T-cell (primary cell): ENCODE measurements around the gene SRGAP1. TPM values are rescaled to one million over a fixed set of nuclear protein-coding genes. Genes with fewer than 3 reads are reported as not detected.

Experiments
- ATAC-seq, 4 experiments: fragments of 200-7000 bp in 3 of 4; fragments of 150-1000 bp in 1 of 4; cut with Tn5 transposase; replicated peaks in 1 of 4; 1 replicate in 3 of 4; 2 replicates in 1 of 4; pipeline ENCODE4 v1.10.0; 2021; ENCODE audit warnings: moderate library complexity in 3 of 4, mild to moderate bottlenecking in 2 of 4, moderate number of reproducible peaks in 1 of 4
- CTCF ChIA-PET, 2 donors: fragments of 300-600 bp; sonication (Branson Sonifier 250); formaldehyde crosslinking; loops; one replicate each; lab custom pipeline; 2022; ENCODE audit warnings: antibody characterized with exemption in 2 of 2; lab: Charles Lee
- POLR2A ChIA-PET, 2 donors: fragments of 300-600 bp; sonication (Branson Sonifier 250); formaldehyde crosslinking; loops; one replicate each; lab custom pipeline; 2022; ENCODE audit warnings: antibody characterized with exemption in 2 of 2; lab: Charles Lee
- DNase-seq, 35 experiments: peaks; one replicate each; pipeline versions ENCODE4 v3.0.0 to v3.0.0-alpha.2; 2013 to 2023
- H3K27ac ChIP-seq: one replicate; pipeline ENCODE4 v1.5.1; 2013; ENCODE audit warnings: low read length
- H3K27me3 ChIP-seq, 2 experiments: replicated peaks in 1 of 2; 1 replicate in 1 of 2; 2 replicates in 1 of 2; pipeline versions ENCODE4 v1.6.1 to v1.7.0; 2013; ENCODE audit warnings: low read length in 1 of 2, mixed read lengths in 1 of 2; ENCODE audit not compliant: control insufficient read depth in 2 of 2, insufficient read depth in 2 of 2; ENCODE audit errors: extremely low read depth in 1 of 2
- H3K36me3 ChIP-seq, 2 donors: 1 replicate in 1 of 2; 2 replicates in 1 of 2; pipeline versions ENCODE4 v1.6.1 to v1.7.0; 2013; ENCODE audit warnings: low read length in 1 of 2; ENCODE audit not compliant: control insufficient read depth in 2 of 2, insufficient read depth in 1 of 2; ENCODE audit errors: extremely low read depth in 1 of 2
- H3K4me1 ChIP-seq, 2 experiments: 1 replicate in 1 of 2; 2 replicates in 1 of 2; pipeline versions ENCODE4 v1.6.1 to v1.7.0; 2013; ENCODE audit warnings: low read length in 2 of 2, mixed read lengths in 1 of 2; ENCODE audit not compliant: insufficient read depth in 2 of 2, control insufficient read depth in 1 of 2; ENCODE audit errors: extremely low read depth in 1 of 2
- H3K4me3 ChIP-seq, 2 donors: 1 replicate in 1 of 2; 2 replicates in 1 of 2; pipeline versions ENCODE4 v1.5.1 to v1.7.0; 2013; ENCODE audit warnings: mild to moderate bottlenecking in 2 of 2, low read length in 1 of 2, moderate library complexity in 1 of 2; ENCODE audit not compliant: control insufficient read depth in 1 of 2; ENCODE audit errors: extremely low read depth in 1 of 2
- H3K9me3 ChIP-seq: 2 replicates; pipeline ENCODE4 v1.7.0; 2013
- H3K27ac Mint-ChIP-seq, 2 donors: one replicate each; pipeline ENCODE4 v1.8.0; 2020 to 2021; ENCODE audit warnings: mild to moderate bottlenecking in 2 of 2, mixed read lengths in 2 of 2
- H3K27me3 Mint-ChIP-seq, 2 donors: one replicate each; pipeline ENCODE4 v1.8.0; 2021 to 2022; ENCODE audit warnings: mixed read lengths in 2 of 2
- H3K36me3 Mint-ChIP-seq: one replicate; pipeline ENCODE4 v1.8.0; 2021; ENCODE audit warnings: mixed read lengths
- H3K4me1 Mint-ChIP-seq, 3 donors: one replicate each; pipeline ENCODE4 v1.8.0; 2020 to 2022; ENCODE audit warnings: mixed read lengths in 3 of 3, mild to moderate bottlenecking in 1 of 3
- H3K4me3 Mint-ChIP-seq, 3 donors: one replicate each; pipeline ENCODE4 v1.8.0; 2020 to 2022; ENCODE audit warnings: mild to moderate bottlenecking in 3 of 3, mixed read lengths in 3 of 3, moderate library complexity in 3 of 3
- H3K9me3 Mint-ChIP-seq, 3 donors: one replicate each; pipeline ENCODE4 v1.8.0; 2020 to 2022; ENCODE audit warnings: mixed read lengths in 3 of 3
- WGBS: methylation state at CpG from one replicate; pipeline ENCODE4 v1.1.5; 2013; ENCODE audit warnings: missing lambda C conversion rate; ENCODE audit not compliant: insufficient coverage; 5-methylcytosine and 5-hydroxymethylcytosine counted together
- total RNA-seq, 35 experiments: library from RNA in 6 of 35; stranded (reverse) in 6 of 35; fragments of 120-200 nt in 1 of 35; gene quantifications; one replicate each; pipeline versions ENCODE4 v1.2.1 to v1.2.4 and lab custom pipeline; 2013 to 2026

The SRGAP1 gene
- total RNA-seq, 5 donors from 2014 or later (not counting 1 experiment from before 2014, with no cell fraction given), result 0.07 to 0.38 (median 0.17) TPM; not detected in 1

DNA sequence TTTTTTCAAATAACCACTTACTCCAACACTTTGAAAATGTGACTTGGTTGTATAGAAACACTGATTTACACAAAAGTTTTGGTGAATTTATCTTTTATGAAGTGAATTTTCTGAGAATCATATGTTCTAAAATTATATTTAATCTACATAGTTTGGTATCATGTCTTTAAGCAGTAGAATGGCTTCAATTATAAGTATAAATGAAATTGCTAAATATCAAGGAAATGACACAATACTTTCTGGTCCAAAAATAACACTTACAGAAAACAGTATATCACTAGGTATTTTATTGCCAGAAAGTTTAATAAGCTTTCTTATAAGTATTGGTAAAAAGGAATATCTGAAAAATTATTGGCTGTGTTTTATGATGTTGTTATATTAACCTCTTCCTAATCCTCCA is 90.9 kb downstream of the SRGAP1 start:
- no peaks in the 10 kb centered on the region for H3K9me3 Mint-ChIP-seq
- no peak overlapping the region for H3K27ac Mint-ChIP-seq
- no peaks in the 10 kb centered on the region for H3K4me1 Mint-ChIP-seq
- Histone ChIP-seq H3K9me3 (no peaks in the 10 kb centered on the region), H3K4me1 (peaks cover 0 to 6% of the 10 kb centered on the region in 2 experiments), H3K27ac (no peak overlapping the region), H3K4me3 (no peak overlapping the region), H3K36me3 (no peaks in the 10 kb centered on the region), H3K27me3 (no peaks in the 10 kb centered on the region)
- ChIA-PET CTCF (no interaction called here), POLR2A (no interaction called here)
- H3K27me3 Mint-ChIP-seq, result peaks cover 8 to 18% of the 10 kb centered on the region in 2 donors
- no peak overlapping the region for H3K4me3 Mint-ChIP-seq
- no peak for DNase-seq
- H3K36me3 Mint-ChIP-seq, result no peaks in the 10 kb centered on the region
- ATAC-seq, result no peak

GRCh38 chr12:63937378-63938316 is 93.1 kb downstream of the SRGAP1 start:
- no peaks in the 10 kb centered on the region for H3K4me1 Mint-ChIP-seq
- ATAC-seq (no peak), DNase-seq (no peak)
- Histone ChIP-seq H3K36me3 (no peaks in the 10 kb centered on the region), H3K27ac (no peak overlapping the region), H3K27me3 (no peaks in the 10 kb centered on the region), H3K9me3 (no peaks in the 10 kb centered on the region), H3K4me3 (no peak overlapping the region), H3K4me1 (peaks cover 0 to 6% of the 10 kb centered on the region in 2 experiments)
- H3K9me3 Mint-ChIP-seq, result no peaks in the 10 kb centered on the region
- H3K27me3 Mint-ChIP-seq, result peaks cover 6 to 10% of the 10 kb centered on the region in 2 donors
- 87% methylated on average over 7 of the region's 12 CpGs for WGBS
- no peak overlapping the region for H3K27ac Mint-ChIP-seq
- CTCF ChIA-PET, result no interaction called here
- H3K4me3 Mint-ChIP-seq, result no peak overlapping the region
- H3K36me3 Mint-ChIP-seq, result no peaks in the 10 kb centered on the region
- POLR2A ChIA-PET, result no interaction called here

GRCh38 chr12:63940310-63941005 is 96.0 kb downstream of the SRGAP1 start:
- Histone ChIP-seq H3K36me3 (no peaks in the 10 kb centered on the region), H3K9me3 (no peaks in the 10 kb centered on the region), H3K4me3 (no peak overlapping the region), H3K4me1 (peaks cover 0 to 6% of the 10 kb centered on the region in 2 experiments), H3K27me3 (no peaks in the 10 kb centered on the region), H3K27ac (no peak overlapping the region)
- Mint-ChIP-seq H3K27me3 (peaks cover 2 to 3% of the 10 kb centered on the region in 2 donors), H3K4me3 (no peak overlapping the region), H3K36me3 (no peaks in the 10 kb centered on the region), H3K27ac (no peak overlapping the region), H3K4me1 (no peaks in the 10 kb centered on the region), H3K9me3 (no peaks in the 10 kb centered on the region)
- WGBS, result 89% methylated on average over 4 of the region's 7 CpGs
- ChIA-PET CTCF (interaction anchor here in 1 of 2 donors (0.6 kb wide), 1 partner anchor 319 kb away, joined by 3 read pairs; no protein-coding TSS in a partner anchor), POLR2A (no interaction called here)
- no peak for DNase-seq
- no peak for ATAC-seq

DNA sequence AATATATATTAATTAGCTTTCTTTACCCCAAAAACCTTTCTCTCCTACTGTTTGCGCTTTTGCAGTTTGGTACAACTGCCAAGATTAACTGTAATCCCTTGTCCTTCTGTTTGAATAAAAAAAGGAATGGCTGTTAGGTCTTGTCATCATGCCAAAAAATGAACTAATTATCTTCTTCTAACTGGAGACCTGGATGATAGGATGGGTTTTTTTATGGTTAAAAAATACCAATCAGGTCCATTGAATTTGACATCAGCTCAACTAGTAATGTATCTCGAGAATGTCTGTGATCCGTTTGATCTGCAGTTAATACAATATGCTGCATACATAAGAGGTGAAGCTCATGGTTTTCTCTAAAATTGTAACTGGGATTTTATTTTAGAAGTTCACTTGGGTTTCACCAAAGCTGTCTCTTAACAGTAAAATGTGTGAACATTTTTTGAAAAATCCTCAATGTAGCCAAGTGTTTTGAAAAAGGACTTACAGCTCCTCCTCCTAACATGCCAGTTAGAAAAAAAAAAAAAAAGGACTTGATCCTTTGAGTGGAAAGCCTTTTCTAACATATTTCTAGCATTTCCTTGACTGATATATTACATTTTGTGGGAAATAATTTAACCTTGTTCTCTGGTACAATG is 96.8 kb downstream of the SRGAP1 start:
- Mint-ChIP-seq H3K27me3 (no peaks in the 10 kb centered on the region), H3K9me3 (no peaks in the 10 kb centered on the region), H3K36me3 (no peaks in the 10 kb centered on the region), H3K27ac (no peak overlapping the region), H3K4me1 (no peaks in the 10 kb centered on the region), H3K4me3 (no peak overlapping the region)
- Histone ChIP-seq H3K9me3 (no peaks in the 10 kb centered on the region), H3K4me3 (no peak overlapping the region), H3K27me3 (no peaks in the 10 kb centered on the region), H3K27ac (no peak overlapping the region), H3K36me3 (no peaks in the 10 kb centered on the region), H3K4me1 (peaks cover 0 to 6% of the 10 kb centered on the region in 2 experiments)
- CTCF ChIA-PET, result no interaction called here
- DNase-seq (no peak), ATAC-seq (no peak)
- WGBS, result no CpG with 5 or more reads among the region's 3 CpGs
- POLR2A ChIA-PET, result no interaction called here

GRCh38 chr12:63941879-63942278 is 97.4 kb downstream of the SRGAP1 start:
- ChIA-PET POLR2A (no interaction called here), CTCF (no interaction called here)
- H3K4me1 ChIP-seq, result peaks cover 0 to 6% of the 10 kb centered on the region in 2 experiments
- H3K4me3 ChIP-seq, result no peak overlapping the region
- H3K9me3 ChIP-seq, result no peaks in the 10 kb centered on the region
- Mint-ChIP-seq H3K4me1 (no peaks in the 10 kb centered on the region), H3K9me3 (no peaks in the 10 kb centered on the region), H3K27ac (no peak overlapping the region), H3K4me3 (no peak overlapping the region), H3K36me3 (no peaks in the 10 kb centered on the region), H3K27me3 (no peaks in the 10 kb centered on the region)
- H3K36me3 ChIP-seq, result no peaks in the 10 kb centered on the region
- H3K27me3 ChIP-seq, result no peaks in the 10 kb centered on the region
- H3K27ac ChIP-seq, result no peak overlapping the region
- DNase-seq (no peak), ATAC-seq (no peak)

- no peaks in the 10 kb centered on the region for H3K4me1 Mint-ChIP-seq
- no CpG with 5 or more reads among the region's 9 CpGs for WGBS
- H3K9me3 Mint-ChIP-seq, result no peaks in the 10 kb centered on the region
- ATAC-seq (no peak), DNase-seq (no peak)
- Histone ChIP-seq H3K9me3 (no peaks in the 10 kb centered on the region), H3K27ac (no peak overlapping the region), H3K4me3 (no peak overlapping the region), H3K4me1 (peaks cover 0 to 6% of the 10 kb centered on the region in 2 experiments), H3K27me3 (no peaks in the 10 kb centered on the region), H3K36me3 (no peaks in the 10 kb centered on the region)
- H3K36me3 Mint-ChIP-seq, result no peaks in the 10 kb centered on the region
- no peak overlapping the region for H3K27ac Mint-ChIP-seq
- POLR2A ChIA-PET, result no interaction called here
- no peak overlapping the region for H3K4me3 Mint-ChIP-seq
- CTCF ChIA-PET, result no interaction called here
- H3K27me3 Mint-ChIP-seq, result no peaks in the 10 kb centered on the region
Measured at GRCh38 chr12:63942464-63943241, 98.2 kb downstream of the SRGAP1 start.
